H1 (cell line): Measurements from ENCODE around the gene A2ML1.

ENCODE experiments used
- BRCA1 ChIP-seq: IDR thresholded peaks from 2 replicates; pipeline ENCODE4 v1.6.1; 2012; ENCODE audit warnings: low read depth, low read length, improper control_type of control experiment
- CTCF ChIP-seq, 3 experiments: IDR thresholded peaks; 1 replicate in 2 of 3; 2 replicates in 1 of 3; pipeline versions ENCODE4 v1.5.1 to v1.6.1; 2011; ENCODE audit warnings: low read length in 3 of 3, mild to moderate bottlenecking in 3 of 3, inconsistent platforms in 2 of 3, low read depth in 1 of 3, moderate library complexity in 1 of 3; ENCODE audit not compliant: insufficient read depth in 1 of 3; ENCODE audit errors: control extremely low read depth in 1 of 3
- TF ChIP-seq, protein P1 (sequence below): IDR thresholded peaks from 2 replicates; pipeline ENCODE4 v1.6.1; 2012; ENCODE audit warnings: inconsistent platforms

DNA sequence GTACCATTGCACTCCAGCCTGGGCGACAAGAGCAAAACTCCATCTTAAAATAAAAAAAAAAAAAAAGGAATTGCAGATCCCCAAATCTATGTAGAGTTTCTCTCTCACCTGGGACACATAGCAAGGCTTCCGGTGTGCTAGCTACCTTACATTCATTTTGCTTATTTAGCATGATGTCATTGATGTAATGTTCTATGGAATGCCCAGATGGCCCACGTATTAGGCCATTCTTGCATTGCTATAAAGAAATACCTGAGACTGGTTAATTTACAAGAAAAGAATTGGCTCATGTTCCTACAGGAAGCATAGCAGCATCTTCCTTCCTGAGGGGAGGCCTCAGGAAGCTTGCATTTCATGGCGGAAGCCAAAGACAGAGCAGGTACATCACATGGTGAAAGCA lies 36.9 kb upstream of the A2ML1 start:
- TF ChIP-seq CTCF (IDR thresholded peaks at IDR 0.05; ENCODE audit: control extremely low read depth in 1 of 3, insufficient read depth in 1 of 3, low read depth in 1 of 3, low read length in 3 of 3) (no peak), BRCA1 (no peak)
- TF ChIP-seq, protein P1, sequence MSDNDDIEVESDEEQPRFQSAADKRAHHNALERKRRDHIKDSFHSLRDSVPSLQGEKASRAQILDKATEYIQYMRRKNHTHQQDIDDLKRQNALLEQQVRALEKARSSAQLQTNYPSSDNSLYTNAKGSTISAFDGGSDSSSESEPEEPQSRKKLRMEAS = no peak
